ENCODE results near the gene CDC42BPG. TPM values are rescaled to one million over a fixed set of nuclear protein-coding genes. Genes with fewer than 3 reads are reported as not detected.

The CDC42BPG gene
- total and polyA plus RNA-seq, 2 of the 8 experiments (the other 6 are each of a cell fraction or from before 2014, with no cell fraction given): 3.7 to 10.6 TPM

DNA sequence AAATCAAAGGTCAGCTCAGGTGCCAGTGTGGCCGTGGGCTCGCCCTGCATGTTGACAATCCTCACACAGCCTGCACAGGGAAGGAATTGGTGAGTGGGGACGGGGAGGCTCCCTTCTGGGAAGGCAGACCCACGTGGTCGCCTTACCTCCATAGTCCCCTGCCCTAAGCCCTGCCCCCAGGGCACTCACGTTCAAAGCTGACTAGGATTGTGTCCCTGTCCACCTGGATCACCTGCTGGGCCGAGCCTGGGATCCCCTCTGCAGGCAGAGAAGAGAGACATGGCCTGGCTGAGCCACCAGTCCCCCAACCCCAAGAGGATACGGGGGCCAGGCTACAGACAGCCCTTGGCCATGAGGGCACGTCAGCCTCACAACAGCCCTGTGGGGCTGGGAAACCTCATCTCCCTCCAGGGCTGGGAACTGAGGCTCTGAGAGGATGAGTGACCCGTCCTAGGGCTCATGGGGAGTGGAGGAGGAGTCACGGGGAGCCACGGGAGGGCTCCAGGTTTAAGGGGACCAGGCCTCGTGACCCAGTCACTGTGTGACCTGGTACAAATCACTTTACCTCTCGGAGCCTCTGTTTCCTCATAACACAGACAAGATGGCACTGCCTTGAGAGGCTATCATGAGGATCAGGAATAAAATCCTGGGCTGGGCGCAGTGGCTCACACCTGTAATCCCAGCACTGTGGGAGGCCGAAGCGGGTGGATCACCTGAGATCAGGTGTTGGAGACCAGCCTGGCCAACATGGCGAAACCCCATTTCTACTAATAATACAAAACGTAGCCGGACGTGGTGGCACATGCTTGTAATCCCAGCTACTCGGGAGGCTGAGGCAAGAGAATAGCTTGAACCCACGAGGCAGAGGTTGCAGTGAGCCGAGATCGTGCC lies 54.0 kb downstream of the CDC42BPG start:
- H3K36me3 ChIP-seq (ENCODE audit: control insufficient read depth in 2 of 4, insufficient read depth in 4 of 4, low read length in 3 of 4): no peaks in the 10 kb centered on the region
- ChIA-PET POLR2A (ENCODE audit: partially characterized antibody) (interaction anchor here (0.7 to 2.1 kb wide), 3 partner anchors 12 to 38 kb away, joined by 3 to 6 read pairs (median 3); partner anchors contain the start of gene SF1), CTCF (ENCODE audit: partially characterized antibody) (interaction anchor here (0.6 to 2.7 kb wide), 5 partner anchors 9 to 103 kb away, joined by 3 to 8 read pairs (median 4); partner anchors contain the start of gene MEN1)
- DNase-seq (ENCODE audit: low read depth in 1 of 2, low spot score in 2 of 2) (no peak), FAIRE-seq (no peak)
- no peak overlapping the region; the same call in 1 of the 2 replicates for H4K8ac ChIP-seq (ENCODE audit: extremely low read depth, insufficient read depth, low read length)
- no peaks in the 10 kb centered on the region for H3K9me3 ChIP-seq (ENCODE audit: insufficient read depth in 2 of 2, low read depth in 1 of 2, low read length in 1 of 2)
- no peak overlapping the region for H3K27ac ChIP-seq (ENCODE audit: low read depth, low read length)
- H2BK5ac ChIP-seq (ENCODE audit: low read depth, low read length): peak overlapping the region; percentile 16; the same call in 1 of the 2 replicates
- no peak overlapping the region for H4K5ac ChIP-seq (ENCODE audit: insufficient read length, low read depth, low read length)
- H2AFZ ChIP-seq (ENCODE audit: low read length): no peak overlapping the region
- no peaks in the 10 kb centered on the region for H3K27me3 ChIP-seq (replicated peaks in 1 of 4; ENCODE audit: control insufficient read depth in 3 of 4, extremely low read depth in 1 of 4, insufficient read depth in 3 of 4, low read length in 3 of 4)
- no peak overlapping the region for H4K91ac ChIP-seq (replicated peaks; ENCODE audit: insufficient read length, low read length)
- H3K23ac ChIP-seq (ENCODE audit: insufficient read length): no peak overlapping the region
- no peaks in the 10 kb centered on the region for H3K23me2 ChIP-seq (ENCODE audit: low read depth, low read length)
- H2AK5ac ChIP-seq (ENCODE audit: low read depth, low read length): no peak overlapping the region
- H3K79me2 ChIP-seq (ENCODE audit: control insufficient read depth in 1 of 2, insufficient read depth in 2 of 2, low read length in 2 of 2): no peaks in the 10 kb centered on the region
- no peak overlapping the region for H3K56ac ChIP-seq (replicated peaks; ENCODE audit: insufficient read length, low read depth, low read length)
- 87% methylated on average over 24 of the region's 25 CpGs; no CpG with 5 or more reads in 1 of the 2 experiments for WGBS, 2 experiments (ENCODE audit: extremely low coverage in 1 of 2, insufficient coverage in 1 of 2, insufficient read length in 1 of 2, insufficient replicate concordance in 2 of 2, low coverage in 1 of 2, low lambda C conversion rate in 2 of 2, missing lambda C conversion rate in 1 of 2)
- H2BK15ac ChIP-seq (ENCODE audit: low read length): no peak overlapping the region
- no peak overlapping the region; a peak in 1 of 7 replicates for H3K9ac ChIP-seq (replicated peaks in 1 of 4; ENCODE audit: extremely low read depth in 1 of 4, low read depth in 3 of 4, low read length in 3 of 4)
- H2BK20ac ChIP-seq (ENCODE audit: low read length): no peak overlapping the region
- H3K4ac ChIP-seq (replicated peaks; ENCODE audit: insufficient read length, low read depth, low read length): no peak overlapping the region
- H4K20me1 ChIP-seq (replicated peaks in 1 of 2; ENCODE audit: control insufficient read depth in 1 of 2, insufficient read depth in 2 of 2, low read length in 2 of 2): peaks cover 0 to 3% of the 10 kb centered on the region in 2 experiments
- no peak overlapping the region for H3K4me2 ChIP-seq (ENCODE audit: insufficient read depth in 1 of 2, low read depth in 2 of 2, low read length in 2 of 2)
- H3K4me3 ChIP-seq (ENCODE audit: extremely low read depth in 1 of 4, insufficient read depth in 2 of 4, low read depth in 3 of 4, low read length in 4 of 4): no peak overlapping the region
- no peak overlapping the region for H2BK120ac ChIP-seq (replicated peaks; ENCODE audit: low read depth, low read length)
- no peaks in the 10 kb centered on the region for H3K4me1 ChIP-seq (replicated peaks in 1 of 4; ENCODE audit: control insufficient read depth in 3 of 4, insufficient read depth in 4 of 4, low read length in 3 of 4)
- H3K18ac ChIP-seq (ENCODE audit: extremely low read depth, low read length): no peak overlapping the region
- no peak overlapping the region for H3K14ac ChIP-seq (ENCODE audit: insufficient read length)
- H2BK12ac ChIP-seq (ENCODE audit: low read depth, low read length): no peak overlapping the region
- H3K79me1 ChIP-seq (ENCODE audit: low read depth, low read length): no peaks in the 10 kb centered on the region
- no peak for TF ChIP-seq CTBP2 (IDR thresholded peaks at IDR 0.05; ENCODE audit: borderline replicate concordance, insufficient read depth, insufficient read length, low read length)
- TF ChIP-seq ZNF274 (IDR thresholded peaks at IDR 0.05; ENCODE audit: borderline replicate concordance, extremely low read depth, low read length): no peak
- TF ChIP-seq SUZ12 (IDR thresholded peaks at IDR 0.05; ENCODE audit: low read length): no peak
- TF ChIP-seq JUN (IDR thresholded peaks at IDR 0.05; ENCODE audit: low read depth, low read length): no peak
- no peak for TF ChIP-seq FOSL1 (IDR thresholded peaks at IDR 0.05; ENCODE audit: insufficient read depth, low read depth, low read length)
- no peak for TF ChIP-seq EGR1 (IDR thresholded peaks at IDR 0.05; ENCODE audit: borderline replicate concordance, low read depth, low read length)
- TF ChIP-seq SIN3A (conservative IDR thresholded peaks at IDR 0.05 in 1 of 2, IDR thresholded peaks at IDR 0.05 in 1 of 2; ENCODE audit: low read depth in 1 of 2, low read length in 2 of 2): no peak
- TF ChIP-seq SP2 (IDR thresholded peaks at IDR 0.05; ENCODE audit: low read length): no peak
- TF ChIP-seq ASH2L (IDR thresholded peaks at IDR 0.05; ENCODE audit: low read length): no peak
- TF ChIP-seq KDM5A (IDR thresholded peaks at IDR 0.05; ENCODE audit: low read length): no peak
